ENCODE measurements around the gene TBXAS1. TPM values are rescaled to one million over a fixed set of nuclear protein-coding genes. Genes with fewer than 3 reads are reported as not detected.

The TBXAS1 gene
- total RNA-seq (2022; extraction: Qiagen RNA extraction; ENCODE audit: low read depth) = 13.3 to 17.3 TPM (median 15.3 TPM) in 5 replicates

GRCh38 chr7:139829025-139829774, at the start of gene TBXAS1:
Gene TBXAS1 (plus strand): TSS chr7:139829264. CDS start chr7:139829391, 127 bp downstream.

GRCh38 chr7:140062528-140063299, 233.7 kb downstream of the TBXAS1 start, which contains the start of gene PARP12:
Gene PARP12 (minus strand): TSS chr7:140062951. CDS start chr7:140062847, 104 bp downstream.

Other genes starting within 250 kb of the TBXAS1 start
- 21.0 to 45.2 TPM (median 32.1 TPM) in 5 replicates for gene HIPK2, start 51.3 kb upstream of the TBXAS1 start, total RNA-seq (2022; extraction: Qiagen RNA extraction; ENCODE audit: low read depth)
- 21.3 to 26.3 TPM (median 21.7 TPM) in 5 replicates for gene PARP12, start 233.7 kb downstream of the TBXAS1 start, total RNA-seq (2022; extraction: Qiagen RNA extraction; ENCODE audit: low read depth)

Data from A549 treated with ZK216348 at 1 μM for 4 hours (cell line).